ENCODE data around the gene ADGRL3.
"Not testable (repeated sequence)": the region's sequence is repeated elsewhere in the genome, so short reads cannot be mapped to it uniquely, and the experiment has no call there.

DNA sequence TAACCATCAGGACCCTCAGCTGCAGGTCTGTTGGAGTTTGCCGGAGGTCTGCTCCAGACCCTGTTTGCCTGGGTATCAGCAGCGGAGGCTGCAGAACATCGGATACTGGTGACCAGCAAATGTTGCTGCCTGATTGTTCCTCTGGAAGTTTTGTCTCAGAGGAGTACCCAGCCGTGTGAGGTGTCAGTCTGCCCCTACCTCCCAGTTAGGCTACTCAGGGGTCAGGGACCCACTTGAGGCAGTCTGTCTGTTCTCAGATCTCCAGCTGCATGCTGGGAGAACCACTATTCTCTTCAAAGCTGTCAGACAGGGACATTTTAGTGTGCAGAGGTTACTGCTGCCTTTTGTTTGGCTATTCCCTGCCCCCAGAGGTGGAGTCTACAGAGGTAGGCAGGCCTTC is 559.8 kb downstream of the ADGRL3 start:
- TF ChIP-seq CTCF (IDR thresholded peaks at IDR 0.05; ENCODE audit: insufficient read depth, low read depth, low read length); EZH2 (IDR thresholded peaks at IDR 0.05; ENCODE audit: insufficient read depth, low read length): not testable (repeated sequence)
